Astrocyte (in vitro differentiated cells and primary cell): ENCODE data around the gene FCRLB.

Experiments
- EZH2 ChIP-seq: IDR thresholded peaks from 2 replicates; pipeline ENCODE4 v1.6.1; 2012; ENCODE audit warnings: mild to moderate bottlenecking, low read length, inconsistent platforms; ENCODE audit not compliant: insufficient read depth
- TF ChIP-seq, protein P1 (sequence below): IDR thresholded peaks from 2 replicates; pipeline ENCODE4 v1.5.1; 2011; ENCODE audit warnings: low read depth, mild to moderate bottlenecking, inconsistent platforms, low read length, moderate library complexity; ENCODE audit not compliant: insufficient read depth

DNA sequence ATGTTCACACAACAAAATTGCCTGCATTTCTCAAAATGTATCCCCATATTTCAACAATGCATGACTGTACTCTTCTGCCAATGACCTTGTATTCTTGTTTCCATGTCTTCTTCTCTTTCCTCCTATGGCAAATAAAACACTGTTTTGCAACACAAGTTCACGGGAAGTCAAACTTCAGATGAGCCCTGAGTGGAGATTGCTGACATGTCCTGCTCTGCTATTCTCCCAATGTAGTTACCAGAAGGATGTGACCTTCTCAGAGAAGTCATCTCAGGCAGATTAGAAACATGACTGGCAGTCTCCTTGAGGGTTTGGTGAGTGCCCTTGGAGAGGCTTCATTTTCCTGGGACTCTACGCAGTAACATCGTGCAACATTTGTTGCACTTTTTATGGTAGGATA lies 42.8 kb upstream of the FCRLB start:
- TF ChIP-seq, protein P1, sequence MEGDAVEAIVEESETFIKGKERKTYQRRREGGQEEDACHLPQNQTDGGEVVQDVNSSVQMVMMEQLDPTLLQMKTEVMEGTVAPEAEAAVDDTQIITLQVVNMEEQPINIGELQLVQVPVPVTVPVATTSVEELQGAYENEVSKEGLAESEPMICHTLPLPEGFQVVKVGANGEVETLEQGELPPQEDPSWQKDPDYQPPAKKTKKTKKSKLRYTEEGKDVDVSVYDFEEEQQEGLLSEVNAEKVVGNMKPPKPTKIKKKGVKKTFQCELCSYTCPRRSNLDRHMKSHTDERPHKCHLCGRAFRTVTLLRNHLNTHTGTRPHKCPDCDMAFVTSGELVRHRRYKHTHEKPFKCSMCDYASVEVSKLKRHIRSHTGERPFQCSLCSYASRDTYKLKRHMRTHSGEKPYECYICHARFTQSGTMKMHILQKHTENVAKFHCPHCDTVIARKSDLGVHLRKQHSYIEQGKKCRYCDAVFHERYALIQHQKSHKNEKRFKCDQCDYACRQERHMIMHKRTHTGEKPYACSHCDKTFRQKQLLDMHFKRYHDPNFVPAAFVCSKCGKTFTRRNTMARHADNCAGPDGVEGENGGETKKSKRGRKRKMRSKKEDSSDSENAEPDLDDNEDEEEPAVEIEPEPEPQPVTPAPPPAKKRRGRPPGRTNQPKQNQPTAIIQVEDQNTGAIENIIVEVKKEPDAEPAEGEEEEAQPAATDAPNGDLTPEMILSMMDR, result no peak
- TF ChIP-seq EZH2, result no peak
